Transverse colon (tissue), 4 donors: ENCODE data around the gene RIMS1.

Experiments used
- CTCF ChIP-seq, 5 experiments: fragments of 200-600 bp in 3 of 5; fragments of 450-650 bp in 2 of 5; sonication (generic) in 3 of 5; IDR thresholded peaks; 1 replicate in 2 of 5; 2 replicates in 3 of 5; pipeline ENCODE4 v1.5.1; 2016 to 2017; ENCODE audit warnings: antibody characterized with exemption in 5 of 5, inconsistent platforms in 3 of 5, mild to moderate bottlenecking in 2 of 5, moderate library complexity in 1 of 5
- EP300 ChIP-seq: sonication (generic); formaldehyde crosslinking; IDR thresholded peaks from one replicate; pipeline ENCODE4 v1.6.1; 2017; ENCODE audit warnings: antibody characterized with exemption, low read depth
- POLR2A ChIP-seq: fragments of 450-650 bp; IDR thresholded peaks from one replicate; pipeline ENCODE4 v1.6.1; 2016; ENCODE audit warnings: antibody characterized with exemption, mild to moderate bottlenecking, moderate library complexity
- POLR2AphosphoS5 ChIP-seq, 3 donors: sonication (generic); formaldehyde crosslinking; IDR thresholded peaks; one replicate each; pipeline ENCODE4 v1.6.1; 2016; ENCODE audit warnings: antibody characterized with exemption in 3 of 3

DNA sequence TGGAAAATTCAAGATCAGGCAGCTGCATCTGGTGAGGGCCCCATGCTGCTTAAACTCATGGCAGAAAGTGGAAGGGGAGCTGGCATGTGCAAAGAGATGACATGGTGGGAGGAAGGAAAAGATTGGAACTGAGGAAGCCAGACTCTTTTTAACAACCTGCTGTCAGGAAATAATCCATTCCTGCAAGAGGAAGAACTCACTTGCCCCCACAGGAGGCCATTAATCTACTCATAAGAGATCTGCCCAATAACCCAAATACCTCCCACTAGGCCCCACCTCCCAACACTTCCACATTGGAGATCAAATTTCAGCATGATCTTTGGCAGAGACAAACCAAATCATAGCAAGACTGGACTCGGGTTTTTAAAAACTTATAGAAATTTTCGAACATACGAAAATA lies 535.0 kb downstream of the RIMS1 start:
- TF ChIP-seq EP300 (no peak), POLR2A (no peak), POLR2AphosphoS5 (IDR thresholded peaks at IDR 0.05) (no peak), CTCF (IDR thresholded peaks at IDR 0.05) (no peak)
